CD4-positive, alpha-beta T cell treated with Interleukin-17A for 4 hours (primary cell): ENCODE results near the gene TBCE.
"Not testable (repeated sequence)": the region's sequence is repeated elsewhere in the genome, so short reads cannot be mapped to it uniquely, and the experiment has no call there.

Experiments
- DNase-seq: peaks from one replicate; pipeline ENCODE4 v3.0.0-alpha.2; 2020; ENCODE audit warnings: mixed read lengths

Gene TBCE

GRCh38 chr1:235457856-235458255 is 90.6 kb downstream of the TBCE start:
- DNase-seq = not testable (repeated sequence)

- DNase-seq = no peak
Observed at GRCh38 chr1:235460770-235461169, 93.5 kb downstream of the TBCE start.

- DNase-seq = no peak
Observed at GRCh38 chr1:235461954-235462353, 94.7 kb downstream of the TBCE start.

GRCh38 chr1:235462832-235463231 is 95.6 kb downstream of the TBCE start:
- not testable (repeated sequence) for DNase-seq

GRCh38 chr1:235465066-235465465 is 97.8 kb downstream of the TBCE start:
- DNase-seq = no peak

GRCh38 chr1:235468004-235468403 is 100.8 kb downstream of the TBCE start:
- no peak for DNase-seq

GRCh38 chr1:235468970-235469369 is 101.7 kb downstream of the TBCE start:
- DNase-seq = no peak

GRCh38 chr1:235469897-235470296 is 102.7 kb downstream of the TBCE start:
- not testable (repeated sequence) for DNase-seq

GRCh38 chr1:235470741-235471439 is 103.7 kb downstream of the TBCE start:
- DNase-seq = no peak

GRCh38 chr1:235473806-235474205 is 106.6 kb downstream of the TBCE start:
- DNase-seq = no peak

- DNase-seq = no peak
Observed at GRCh38 chr1:235483090-235483489, 115.9 kb downstream of the TBCE start.

- DNase-seq = no peak
Observed at GRCh38 chr1:235485558-235485957, 118.3 kb downstream of the TBCE start.

GRCh38 chr1:235486321-235486720 is 119.1 kb downstream of the TBCE start:
- DNase-seq = no peak

GRCh38 chr1:235491644-235492043 is 124.4 kb downstream of the TBCE start:
- no peak for DNase-seq

- no peak for DNase-seq
Observed at GRCh38 chr1:235494531-235494930, 127.3 kb downstream of the TBCE start.

- no peak for DNase-seq
Observed at GRCh38 chr1:235495030-235495429, 127.8 kb downstream of the TBCE start.

- no peak for DNase-seq
Observed at GRCh38 chr1:235495551-235495950, 128.3 kb downstream of the TBCE start.

GRCh38 chr1:235500971-235501540 is 133.8 kb downstream of the TBCE start:
- DNase-seq = no peak
